Epithelial cell of proximal tubule (primary cell): ENCODE results near the gene KLHL8. TPM values are rescaled to one million over a fixed set of nuclear protein-coding genes. Genes with fewer than 3 reads are reported as not detected.

Experiments used
- DNase-seq: peaks from one replicate; pipeline ENCODE4 v3.0.0-alpha.2; 2011; ENCODE audit warnings: low read depth
- H3K4me3 ChIP-seq: 2 replicates; pipeline ENCODE4 v1.5.1; 2011; ENCODE audit warnings: low read depth, mild to moderate bottlenecking, low read length
- CTCF ChIP-seq: conservative IDR thresholded peaks from 2 replicates; pipeline ENCODE4 v1.5.1; 2012; ENCODE audit warnings: low read depth, mild to moderate bottlenecking, low read length
- total RNA-seq: library from RNA; depleted of rRNA; stranded (reverse); fragments of >200 nt; gene quantifications from 2 replicates; pipeline ENCODE4 v1.2.3, GENCODE V29; 2015

The KLHL8 gene
- total RNA-seq, 1 donor from 2014 or later, result 6.7 TPM

DNA sequence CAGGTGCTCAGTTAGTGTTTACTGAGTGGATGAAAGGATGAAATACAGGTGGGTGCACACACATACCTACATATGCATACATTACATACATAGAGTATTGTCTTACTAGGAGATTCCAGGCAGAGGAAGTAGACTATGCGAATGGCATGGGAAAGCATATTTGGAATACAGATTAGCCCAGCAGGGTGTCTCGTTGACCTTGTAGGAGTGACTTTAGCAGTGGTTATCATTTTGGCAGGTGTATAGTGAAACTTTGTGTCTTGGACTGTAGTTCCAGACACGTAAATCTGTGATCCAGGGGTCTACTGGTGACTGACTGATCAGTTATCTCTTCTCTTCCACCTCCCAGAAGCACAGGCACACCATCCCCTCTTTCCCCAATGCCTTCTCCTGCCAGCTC is 86.3 kb downstream of the KLHL8 start:
- no peak overlapping the region for H3K4me3 ChIP-seq
- no peak for DNase-seq
- no peak for TF ChIP-seq CTCF

GRCh38 chr4:87133183-87133582 is 87.2 kb downstream of the KLHL8 start:
- no peak for DNase-seq
- no peak for TF ChIP-seq CTCF
- H3K4me3 ChIP-seq, result no peak overlapping the region

GRCh38 chr4:87132035-87132434 is 88.4 kb downstream of the KLHL8 start:
- TF ChIP-seq CTCF, result no peak

DNA sequence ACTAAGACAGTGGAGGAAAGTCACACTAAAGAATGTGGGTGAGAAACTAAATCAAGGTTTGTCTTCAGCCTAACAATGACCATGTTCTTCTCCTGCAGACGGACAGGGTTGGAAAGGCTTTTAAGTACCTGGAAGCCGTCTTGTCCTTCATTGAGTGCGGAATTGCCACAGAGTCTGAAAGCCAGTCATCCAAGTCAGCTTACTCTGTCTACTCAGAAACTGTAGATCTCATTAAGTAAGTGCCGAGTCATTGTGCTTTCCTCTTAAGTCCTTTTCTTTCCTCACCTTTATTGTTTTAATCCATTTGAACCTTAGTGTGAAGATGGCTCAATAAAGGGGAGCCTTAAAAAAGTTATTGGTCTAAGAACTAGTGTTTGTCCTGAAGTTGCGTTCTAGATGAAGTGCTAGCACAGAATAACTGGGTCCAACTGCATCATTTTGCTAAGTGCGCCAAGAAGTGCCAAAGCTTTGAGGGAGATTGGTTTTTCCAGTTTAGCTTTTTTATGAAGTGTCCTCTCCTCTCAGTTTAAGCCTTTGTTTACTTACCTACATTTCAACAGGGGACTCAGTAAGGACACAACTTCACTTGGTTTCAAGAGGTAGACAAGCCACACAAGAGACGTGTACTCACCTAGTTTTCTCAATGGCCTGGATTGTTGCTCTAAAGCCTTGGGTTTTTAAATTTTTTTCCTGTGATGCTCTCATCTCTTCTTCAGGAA is 89.3 kb downstream of the KLHL8 start:
- H3K4me3 ChIP-seq, result no peak overlapping the region
- TF ChIP-seq CTCF, result no peak
- DNase-seq, result no peak

More at GRCh38 chr4:87132035-87132434, 88.4 kb downstream of the KLHL8 start:
- no peak for DNase-seq
- no peak overlapping the region for H3K4me3 ChIP-seq

DNA sequence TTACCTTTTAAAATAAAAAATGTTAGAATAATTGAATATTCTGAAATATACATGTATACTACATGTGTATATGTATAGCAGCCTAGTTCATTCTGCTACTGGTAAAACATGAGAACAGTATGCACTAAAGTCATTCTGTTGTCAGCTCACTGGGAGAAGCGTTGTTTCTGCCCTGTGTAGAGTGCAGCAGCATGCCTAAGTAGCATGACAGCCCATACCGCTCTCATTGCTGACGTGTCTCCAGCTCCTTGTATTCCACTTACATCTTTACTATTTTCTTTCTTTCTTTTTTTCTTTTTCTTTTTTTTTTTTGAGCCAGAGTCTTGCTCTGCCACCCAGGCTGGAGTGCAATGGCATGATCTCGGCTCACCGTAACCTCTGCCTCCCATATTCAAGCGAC is 90.7 kb downstream of the KLHL8 start:
- no peak overlapping the region for H3K4me3 ChIP-seq
- no peak for TF ChIP-seq CTCF
- no peak for DNase-seq

DNA sequence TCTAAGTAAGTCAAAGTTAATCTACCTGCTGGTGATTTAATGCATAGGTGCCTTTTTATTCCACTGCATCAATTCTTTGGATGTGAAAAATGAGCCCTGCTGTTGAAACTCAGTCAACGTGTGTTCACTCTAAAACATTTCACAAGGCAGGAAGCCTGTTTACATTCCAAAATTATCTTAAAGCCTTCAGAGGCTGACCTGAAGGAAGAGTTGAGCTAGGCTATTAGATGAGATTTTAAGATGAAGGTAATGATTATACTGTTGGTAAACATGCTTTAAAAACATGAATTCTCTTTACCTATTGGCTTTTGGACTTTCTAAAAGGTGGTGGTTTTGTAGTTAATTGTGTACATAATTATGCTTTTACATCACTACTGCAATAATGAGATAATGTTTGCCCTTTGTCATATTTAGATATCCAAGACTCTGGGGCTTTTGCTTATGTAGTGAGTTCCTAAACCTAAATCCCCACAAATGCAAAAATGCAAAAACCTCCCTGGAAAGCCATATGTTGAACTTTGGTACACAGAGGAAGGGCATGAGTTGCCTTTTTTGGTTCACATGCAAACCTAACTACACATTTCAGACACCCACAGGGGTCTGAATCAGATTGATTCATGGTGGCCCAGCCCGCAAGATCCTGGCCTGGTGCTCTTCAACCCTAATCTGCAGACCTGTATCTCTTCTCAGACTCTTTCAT is 92.3 kb downstream of the KLHL8 start:
- TF ChIP-seq CTCF, result no peak
- H3K4me3 ChIP-seq, result no peak overlapping the region
- DNase-seq, result no peak
